ENCODE data around the gene TBC1D2B. TPM values are rescaled to one million over a fixed set of nuclear protein-coding genes. Genes with fewer than 3 reads are reported as not detected.

The TBC1D2B gene
- total RNA-seq, 1 donor: 52.2 TPM

- peak; percentile 91 for DNase-seq (ENCODE audit: low read depth)
- H3K4me3 ChIP-seq (ENCODE audit: low read depth, low read length): no peak overlapping the region
- TF ChIP-seq CTCF (IDR thresholded peaks at IDR 0.05; ENCODE audit: insufficient read depth, low read depth, low read length): no peak
These were observed 4.7 kb upstream of the TBC1D2B start for GRCh38 chr15:78082106-78082742.

GRCh38 chr15:78080088-78080460, 2.6 kb upstream of the TBC1D2B start:
- TF ChIP-seq CTCF (IDR thresholded peaks at IDR 0.05; ENCODE audit: insufficient read depth, low read depth, low read length): no peak
- DNase-seq (ENCODE audit: low read depth): no peak
- H3K4me3 ChIP-seq (ENCODE audit: low read depth, low read length): no peak overlapping the region

- no peak for TF ChIP-seq CTCF (IDR thresholded peaks at IDR 0.05; ENCODE audit: insufficient read depth, low read depth, low read length)
- no peak for DNase-seq (ENCODE audit: low read depth)
These were observed 2.0 kb upstream of the TBC1D2B start for GRCh38 chr15:78079298-78080087.

GRCh38 chr15:78077871-78078210, 330 bp upstream of the TBC1D2B start:
- peak overlapping the region; percentile 60 for H3K4me3 ChIP-seq (ENCODE audit: low read depth, low read length)
- no peak for DNase-seq (ENCODE audit: low read depth)
- no peak for TF ChIP-seq CTCF (IDR thresholded peaks at IDR 0.05; ENCODE audit: insufficient read depth, low read depth, low read length)

More at GRCh38 chr15:78079298-78080087, 2.0 kb upstream of the TBC1D2B start:
- H3K4me3 ChIP-seq (ENCODE audit: low read depth, low read length): no peak overlapping the region

GRCh38 chr15:78076231-78077052, 1.1 kb downstream of the TBC1D2B start:
- peak overlapping the region; percentile 94 for H3K4me3 ChIP-seq (ENCODE audit: low read depth, low read length)
- TF ChIP-seq CTCF (IDR thresholded peaks at IDR 0.05; ENCODE audit: insufficient read depth, low read depth, low read length): peak; percentile 41
- DNase-seq (ENCODE audit: low read depth): peak; percentile 54

- peak overlapping the region; percentile 94 for H3K4me3 ChIP-seq (ENCODE audit: low read depth, low read length)
- no peak for TF ChIP-seq CTCF (IDR thresholded peaks at IDR 0.05; ENCODE audit: insufficient read depth, low read depth, low read length)
- DNase-seq (ENCODE audit: low read depth): peak; percentile 96
These were observed 1.9 kb downstream of the TBC1D2B start for GRCh38 chr15:78075490-78076230.
